ENCODE measurements around the gene AMELX.

Gene AMELX

GRCh38 chrX:11293113-11293512 is at the start of gene AMELX:
Gene AMELX, plus strand, starts transcription at chrX:11293413. Its CDS starts 1,376 bp downstream, at chrX:11294789.
- Histone ChIP-seq H3K27me3 (ENCODE audit: control insufficient read depth in 5 of 5, insufficient read depth in 4 of 5, low read length in 5 of 5) (peaks cover 0 to 4% (median 0%) of the 10 kb centered on the region in 5 donors), H3K4me3 (ENCODE audit: low read depth in 1 of 5, low read length in 5 of 5) (no peak within 1 kb of the TSS), H3K36me3 (ENCODE audit: control insufficient read depth in 5 of 5, insufficient read depth in 5 of 5, low read length in 5 of 5) (no peaks in the 10 kb centered on the region), H3K4me1 (ENCODE audit: control insufficient read depth in 5 of 5, insufficient read depth in 5 of 5, low read length in 5 of 5) (no peaks in the 10 kb centered on the region), H3K9ac (ENCODE audit: low read length in 5 of 5) (no peak within 1 kb of the TSS), H3K9me3 (ENCODE audit: control insufficient read depth in 5 of 5, low read length in 5 of 5) (no peaks in the 10 kb centered on the region), H3K27ac (ENCODE audit: low read depth, low read length) (no peak within 1 kb of the TSS)

GRCh38 chrX:11244636-11245035 is 48.6 kb upstream of the AMELX start:
- Histone ChIP-seq H3K27ac (ENCODE audit: low read depth, low read length) (no peak overlapping the region), H3K27me3 (ENCODE audit: control insufficient read depth in 5 of 5, insufficient read depth in 4 of 5, low read length in 5 of 5) (peaks cover 0 to 2% (median 0%) of the 10 kb centered on the region in 5 donors), H3K4me3 (ENCODE audit: low read depth in 1 of 5, low read length in 5 of 5) (no peak overlapping the region), H3K9ac (ENCODE audit: low read length in 5 of 5) (no peak overlapping the region), H3K36me3 (ENCODE audit: control insufficient read depth in 5 of 5, insufficient read depth in 5 of 5, low read length in 5 of 5) (no peaks in the 10 kb centered on the region), H3K4me1 (ENCODE audit: control insufficient read depth in 5 of 5, insufficient read depth in 5 of 5, low read length in 5 of 5) (peaks cover 0 to 13% (median 5%) of the 10 kb centered on the region in 5 donors), H3K9me3 (ENCODE audit: control insufficient read depth in 5 of 5, low read length in 5 of 5) (no peaks in the 10 kb centered on the region)

- Histone ChIP-seq H3K4me1 (ENCODE audit: control insufficient read depth in 5 of 5, insufficient read depth in 5 of 5, low read length in 5 of 5) (no peaks in the 10 kb centered on the region), H3K36me3 (ENCODE audit: control insufficient read depth in 5 of 5, insufficient read depth in 5 of 5, low read length in 5 of 5) (no peaks in the 10 kb centered on the region), H3K9ac (ENCODE audit: low read length in 5 of 5) (no peak overlapping the region), H3K27ac (ENCODE audit: low read depth, low read length) (no peak overlapping the region), H3K27me3 (ENCODE audit: control insufficient read depth in 5 of 5, insufficient read depth in 4 of 5, low read length in 5 of 5) (peaks cover 0 to 3% (median 0%) of the 10 kb centered on the region in 5 donors), H3K9me3 (ENCODE audit: control insufficient read depth in 5 of 5, low read length in 5 of 5) (peaks cover 0 to 3% (median 0%) of the 10 kb centered on the region in 5 donors), H3K4me3 (ENCODE audit: low read depth in 1 of 5, low read length in 5 of 5) (no peak overlapping the region)
Measured at GRCh38 chrX:11254417-11255109, 38.6 kb upstream of the AMELX start.

GRCh38 chrX:11257290-11257689 is 35.9 kb upstream of the AMELX start:
- H3K27ac ChIP-seq (ENCODE audit: low read depth, low read length): no peak overlapping the region
- no peaks in the 10 kb centered on the region for H3K4me1 ChIP-seq (ENCODE audit: control insufficient read depth in 5 of 5, insufficient read depth in 5 of 5, low read length in 5 of 5)
- no peaks in the 10 kb centered on the region for H3K9me3 ChIP-seq (ENCODE audit: control insufficient read depth in 5 of 5, low read length in 5 of 5)
- H3K27me3 ChIP-seq (ENCODE audit: control insufficient read depth in 5 of 5, insufficient read depth in 4 of 5, low read length in 5 of 5): peaks cover 0 to 10% (median 4%) of the 10 kb centered on the region in 5 donors
- H3K9ac ChIP-seq (ENCODE audit: low read length in 5 of 5): no peak overlapping the region
- no peak overlapping the region for H3K4me3 ChIP-seq (ENCODE audit: low read depth in 1 of 5, low read length in 5 of 5)
- no peaks in the 10 kb centered on the region for H3K36me3 ChIP-seq (ENCODE audit: control insufficient read depth in 5 of 5, insufficient read depth in 5 of 5, low read length in 5 of 5)

GRCh38 chrX:11257711-11258110 is 35.5 kb upstream of the AMELX start:
- Histone ChIP-seq H3K27me3 (ENCODE audit: control insufficient read depth in 5 of 5, insufficient read depth in 4 of 5, low read length in 5 of 5) (peaks cover 0 to 10% (median 4%) of the 10 kb centered on the region in 5 donors), H3K27ac (ENCODE audit: low read depth, low read length) (no peak overlapping the region), H3K36me3 (ENCODE audit: control insufficient read depth in 5 of 5, insufficient read depth in 5 of 5, low read length in 5 of 5) (no peaks in the 10 kb centered on the region), H3K9ac (ENCODE audit: low read length in 5 of 5) (no peak overlapping the region), H3K4me1 (ENCODE audit: control insufficient read depth in 5 of 5, insufficient read depth in 5 of 5, low read length in 5 of 5) (no peaks in the 10 kb centered on the region), H3K4me3 (ENCODE audit: low read depth in 1 of 5, low read length in 5 of 5) (no peak overlapping the region), H3K9me3 (ENCODE audit: control insufficient read depth in 5 of 5, low read length in 5 of 5) (no peaks in the 10 kb centered on the region)

GRCh38 chrX:11259437-11259836 is 33.8 kb upstream of the AMELX start:
- H3K4me1 ChIP-seq (ENCODE audit: control insufficient read depth in 5 of 5, insufficient read depth in 5 of 5, low read length in 5 of 5): no peaks in the 10 kb centered on the region
- H3K27ac ChIP-seq (ENCODE audit: low read depth, low read length): no peak overlapping the region
- H3K4me3 ChIP-seq (ENCODE audit: low read depth in 1 of 5, low read length in 5 of 5): no peak overlapping the region
- no peak overlapping the region for H3K9ac ChIP-seq (ENCODE audit: low read length in 5 of 5)
- H3K36me3 ChIP-seq (ENCODE audit: control insufficient read depth in 5 of 5, insufficient read depth in 5 of 5, low read length in 5 of 5): no peaks in the 10 kb centered on the region
- H3K9me3 ChIP-seq (ENCODE audit: control insufficient read depth in 5 of 5, low read length in 5 of 5): no peaks in the 10 kb centered on the region
- H3K27me3 ChIP-seq (ENCODE audit: control insufficient read depth in 5 of 5, insufficient read depth in 4 of 5, low read length in 5 of 5): peaks cover 0 to 10% (median 4%) of the 10 kb centered on the region in 5 donors

- no peak overlapping the region for H3K4me3 ChIP-seq (ENCODE audit: low read depth in 1 of 5, low read length in 5 of 5)
- H3K9ac ChIP-seq (ENCODE audit: low read length in 5 of 5): no peak overlapping the region
- no peak overlapping the region for H3K27ac ChIP-seq (ENCODE audit: low read depth, low read length)
- H3K9me3 ChIP-seq (ENCODE audit: control insufficient read depth in 5 of 5, low read length in 5 of 5): no peaks in the 10 kb centered on the region
- H3K4me1 ChIP-seq (ENCODE audit: control insufficient read depth in 5 of 5, insufficient read depth in 5 of 5, low read length in 5 of 5): peaks cover 0 to 4% (median 0%) of the 10 kb centered on the region in 5 donors
- H3K27me3 ChIP-seq (ENCODE audit: control insufficient read depth in 5 of 5, insufficient read depth in 4 of 5, low read length in 5 of 5): peaks cover 0 to 10% (median 6%) of the 10 kb centered on the region in 5 donors
- H3K36me3 ChIP-seq (ENCODE audit: control insufficient read depth in 5 of 5, insufficient read depth in 5 of 5, low read length in 5 of 5): no peaks in the 10 kb centered on the region
Measured at GRCh38 chrX:11261260-11261659, 32.0 kb upstream of the AMELX start.

GRCh38 chrX:11264925-11265324 is 28.3 kb upstream of the AMELX start:
- Histone ChIP-seq H3K9ac (ENCODE audit: low read length in 5 of 5) (no peak overlapping the region), H3K36me3 (ENCODE audit: control insufficient read depth in 5 of 5, insufficient read depth in 5 of 5, low read length in 5 of 5) (no peaks in the 10 kb centered on the region), H3K27ac (ENCODE audit: low read depth, low read length) (peak overlapping the region; percentile 38), H3K4me3 (ENCODE audit: low read depth in 1 of 5, low read length in 5 of 5) (peak overlapping the region in 1 of 5 donors; percentile 36), H3K4me1 (ENCODE audit: control insufficient read depth in 5 of 5, insufficient read depth in 5 of 5, low read length in 5 of 5) (peaks cover 0 to 4% (median 0%) of the 10 kb centered on the region in 5 donors), H3K27me3 (ENCODE audit: control insufficient read depth in 5 of 5, insufficient read depth in 4 of 5, low read length in 5 of 5) (peaks cover 0 to 12% (median 10%) of the 10 kb centered on the region in 5 donors), H3K9me3 (ENCODE audit: control insufficient read depth in 5 of 5, low read length in 5 of 5) (no peaks in the 10 kb centered on the region)

- Histone ChIP-seq H3K4me3 (ENCODE audit: low read depth in 1 of 5, low read length in 5 of 5) (peak overlapping the region in 1 of 5 donors; percentile 36), H3K9me3 (ENCODE audit: control insufficient read depth in 5 of 5, low read length in 5 of 5) (no peaks in the 10 kb centered on the region), H3K4me1 (ENCODE audit: control insufficient read depth in 5 of 5, insufficient read depth in 5 of 5, low read length in 5 of 5) (peaks cover 0 to 4% (median 0%) of the 10 kb centered on the region in 5 donors), H3K27me3 (ENCODE audit: control insufficient read depth in 5 of 5, insufficient read depth in 4 of 5, low read length in 5 of 5) (peaks cover 0 to 14% (median 10%) of the 10 kb centered on the region in 5 donors), H3K36me3 (ENCODE audit: control insufficient read depth in 5 of 5, insufficient read depth in 5 of 5, low read length in 5 of 5) (no peaks in the 10 kb centered on the region), H3K9ac (ENCODE audit: low read length in 5 of 5) (no peak overlapping the region), H3K27ac (ENCODE audit: low read depth, low read length) (peak overlapping the region; percentile 38)
Measured at GRCh38 chrX:11265352-11265751, 27.9 kb upstream of the AMELX start.

- Histone ChIP-seq H3K36me3 (ENCODE audit: control insufficient read depth in 5 of 5, insufficient read depth in 5 of 5, low read length in 5 of 5) (no peaks in the 10 kb centered on the region), H3K27me3 (ENCODE audit: control insufficient read depth in 5 of 5, insufficient read depth in 4 of 5, low read length in 5 of 5) (peaks cover 0 to 11% (median 7%) of the 10 kb centered on the region in 5 donors), H3K27ac (ENCODE audit: low read depth, low read length) (peak overlapping the region; percentile 11), H3K9me3 (ENCODE audit: control insufficient read depth in 5 of 5, low read length in 5 of 5) (no peaks in the 10 kb centered on the region), H3K4me1 (ENCODE audit: control insufficient read depth in 5 of 5, insufficient read depth in 5 of 5, low read length in 5 of 5) (peaks cover 0 to 4% (median 0%) of the 10 kb centered on the region in 5 donors), H3K4me3 (ENCODE audit: low read depth in 1 of 5, low read length in 5 of 5) (no peak overlapping the region), H3K9ac (ENCODE audit: low read length in 5 of 5) (no peak overlapping the region)
Measured at GRCh38 chrX:11266573-11267003, 26.6 kb upstream of the AMELX start.

Measured in subcutaneous abdominal adipose tissue (tissue), 5 donors.